ENCODE measurements around the gene EFNA5.
"Not testable (repeated sequence)": the region's sequence is repeated elsewhere in the genome, so short reads cannot be mapped to it uniquely, and the experiment has no call there.

The EFNA5 gene

DNA sequence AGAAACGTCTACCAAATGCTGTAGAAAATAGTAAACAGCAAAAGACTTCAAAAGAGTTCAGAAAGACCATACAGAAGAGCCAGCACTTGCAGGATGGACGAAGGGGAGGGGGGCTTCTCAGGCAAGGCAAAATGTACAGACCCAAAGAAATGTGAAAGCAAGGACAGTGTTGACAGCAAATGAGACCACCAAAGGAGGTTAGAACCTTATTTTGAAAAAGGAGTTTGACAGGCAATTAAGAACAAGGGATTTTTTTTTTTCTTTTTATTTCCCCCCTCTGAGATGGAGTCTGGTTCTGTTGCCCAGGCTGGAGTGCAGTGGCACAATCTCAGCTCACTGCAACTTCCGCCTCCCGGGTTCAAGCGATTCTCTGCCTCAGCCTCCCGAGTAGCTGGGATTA lies 223.2 kb downstream of the EFNA5 start:
- no peak for DNase-seq

GRCh38 chr5:107446972-107447371 lies 223.8 kb downstream of the EFNA5 start:
- no peak for DNase-seq

DNA sequence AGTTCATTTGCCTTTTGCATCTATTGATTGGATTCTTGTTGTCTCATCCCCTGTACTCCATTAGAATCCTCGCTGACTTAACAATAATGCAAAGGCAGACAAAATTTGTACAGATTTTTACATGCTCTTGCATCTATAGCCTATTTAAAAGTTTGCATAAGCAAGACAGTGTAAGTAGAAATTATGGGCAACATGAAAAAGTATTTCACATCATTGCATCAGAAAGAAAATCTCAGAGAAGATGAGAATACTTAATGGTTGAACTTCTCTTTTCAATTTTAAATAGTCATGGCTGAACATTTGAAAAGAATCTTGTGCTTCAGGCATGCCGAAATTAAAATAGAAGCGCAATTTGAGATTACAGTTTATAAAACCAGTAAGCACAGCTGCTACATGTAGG lies 226.4 kb downstream of the EFNA5 start:
- DNase-seq = no peak

DNA sequence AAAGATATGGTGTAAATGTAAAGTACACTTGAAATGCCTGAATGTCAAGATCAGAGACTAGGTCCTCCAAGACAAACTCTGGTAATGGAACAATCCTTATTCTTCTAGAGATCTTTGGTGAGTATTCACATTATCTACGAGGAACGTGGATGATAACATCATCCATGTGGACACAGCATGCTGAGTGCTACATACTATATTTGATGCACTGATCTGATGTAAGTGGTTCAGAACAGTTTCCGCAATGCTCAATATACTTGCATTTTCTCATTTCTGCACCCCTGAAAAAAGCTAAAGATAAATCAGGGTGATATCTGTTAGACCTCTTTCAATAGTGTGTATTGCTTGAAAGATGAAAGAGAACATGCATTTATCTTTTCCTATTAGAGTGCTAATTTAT lies 226.8 kb downstream of the EFNA5 start:
- no peak for DNase-seq

- no peak for DNase-seq
These were observed 228.3 kb downstream of the EFNA5 start for GRCh38 chr5:107442452-107442851.

- DNase-seq = no peak
These were observed 230.9 kb downstream of the EFNA5 start for GRCh38 chr5:107439832-107440231.

GRCh38 chr5:107437986-107438510 lies 232.7 kb downstream of the EFNA5 start:
- DNase-seq = no peak

GRCh38 chr5:107437154-107437553 lies 233.6 kb downstream of the EFNA5 start:
- DNase-seq = no peak

DNA sequence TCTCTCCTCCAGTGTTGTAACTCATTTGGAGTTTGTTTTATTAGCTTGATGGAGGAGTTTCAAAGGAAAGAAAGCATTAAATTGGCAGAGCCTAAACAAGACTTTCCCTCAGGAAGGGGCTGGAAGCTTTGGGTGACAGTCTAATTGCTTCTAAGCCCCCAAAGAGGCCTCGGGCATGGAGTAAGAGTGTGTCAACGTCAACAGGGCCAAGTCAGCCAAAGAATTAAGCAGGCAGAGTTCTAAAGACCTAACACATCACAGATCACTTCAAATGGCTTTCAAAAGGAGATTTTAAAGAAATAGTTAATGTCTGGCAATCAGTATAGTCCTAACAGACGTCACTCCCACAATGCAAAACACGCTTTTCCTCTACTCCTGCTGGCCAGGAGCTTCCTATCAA lies 234.5 kb downstream of the EFNA5 start:
- DNase-seq = no peak

DNA sequence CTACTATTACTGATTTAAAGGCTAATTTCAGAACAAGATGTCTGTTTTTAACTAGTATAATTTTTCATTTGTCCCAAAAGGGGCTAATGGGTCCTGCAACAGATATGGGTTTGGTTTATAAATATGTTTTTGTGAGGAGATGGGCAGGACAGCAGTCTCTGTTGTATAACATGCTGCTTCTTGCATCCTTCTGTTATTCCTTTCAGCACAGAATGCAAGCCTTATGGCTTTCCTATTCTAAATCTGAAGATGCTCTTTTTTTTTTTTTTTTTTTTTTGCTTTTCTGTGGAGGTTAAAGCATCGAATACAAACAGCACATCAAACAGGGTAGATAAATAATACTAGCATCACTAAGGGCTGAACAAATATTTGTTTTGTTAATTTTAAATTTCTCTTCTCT lies 235.7 kb downstream of the EFNA5 start:
- DNase-seq = no peak

DNA sequence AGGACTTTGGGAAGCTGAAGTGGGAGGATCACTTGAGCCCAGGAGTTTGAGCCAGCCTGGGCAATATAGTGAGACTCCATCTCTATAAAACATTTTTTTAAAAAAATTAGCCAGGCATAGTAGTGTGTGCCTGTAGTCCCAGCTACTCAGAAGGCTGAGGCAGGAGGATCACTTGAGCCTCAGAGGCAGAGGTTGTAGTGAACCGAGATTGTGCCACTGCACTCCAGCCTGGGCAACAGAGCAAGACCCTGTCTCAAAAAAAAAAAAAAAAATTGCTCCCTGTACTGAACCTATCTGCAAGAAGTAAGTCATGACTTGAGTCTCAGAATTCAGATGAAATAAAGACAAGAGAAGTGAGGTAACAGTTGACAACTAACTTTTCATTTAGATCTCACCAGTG lies 237.1 kb downstream of the EFNA5 start:
- not testable (repeated sequence) for DNase-seq

DNA sequence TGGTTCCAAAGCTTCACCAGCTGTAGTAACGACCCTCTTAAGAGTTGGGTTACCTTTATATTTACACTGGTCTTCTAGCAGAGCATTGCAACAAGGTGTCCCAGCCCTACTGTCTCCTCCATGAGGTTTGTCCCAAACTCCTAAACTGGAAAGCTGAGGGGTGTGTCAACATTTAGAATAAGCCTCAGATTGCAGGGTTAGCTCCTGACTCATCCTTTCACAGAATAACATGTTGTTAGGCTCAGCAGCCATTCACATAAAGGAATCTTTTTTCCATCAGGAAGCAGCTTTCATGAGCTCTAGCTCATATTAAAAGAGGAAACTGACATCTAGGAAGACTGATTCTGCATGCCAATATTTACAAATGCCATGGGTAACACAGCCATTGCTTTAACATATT lies 238.7 kb downstream of the EFNA5 start:
- no peak for DNase-seq

DNA sequence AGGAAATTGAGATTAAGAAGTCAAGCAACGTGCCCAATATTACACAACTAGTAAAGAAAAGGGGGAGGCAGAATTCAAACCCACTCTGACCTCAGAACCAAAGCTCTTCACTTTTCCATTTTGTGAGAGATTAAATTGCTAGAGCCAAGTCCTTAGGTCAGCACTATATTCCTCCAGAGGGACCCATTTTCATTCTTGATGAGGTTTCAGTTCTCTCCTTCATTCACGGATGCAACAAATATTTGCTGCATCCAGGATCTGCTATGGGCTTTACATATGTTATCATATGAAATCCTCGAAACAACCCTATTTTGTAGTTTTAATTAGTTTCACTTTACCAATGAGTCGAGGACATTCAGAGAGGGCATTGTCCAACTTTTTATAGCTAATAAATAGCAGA lies 239.2 kb downstream of the EFNA5 start:
- DNase-seq = no peak

DNA sequence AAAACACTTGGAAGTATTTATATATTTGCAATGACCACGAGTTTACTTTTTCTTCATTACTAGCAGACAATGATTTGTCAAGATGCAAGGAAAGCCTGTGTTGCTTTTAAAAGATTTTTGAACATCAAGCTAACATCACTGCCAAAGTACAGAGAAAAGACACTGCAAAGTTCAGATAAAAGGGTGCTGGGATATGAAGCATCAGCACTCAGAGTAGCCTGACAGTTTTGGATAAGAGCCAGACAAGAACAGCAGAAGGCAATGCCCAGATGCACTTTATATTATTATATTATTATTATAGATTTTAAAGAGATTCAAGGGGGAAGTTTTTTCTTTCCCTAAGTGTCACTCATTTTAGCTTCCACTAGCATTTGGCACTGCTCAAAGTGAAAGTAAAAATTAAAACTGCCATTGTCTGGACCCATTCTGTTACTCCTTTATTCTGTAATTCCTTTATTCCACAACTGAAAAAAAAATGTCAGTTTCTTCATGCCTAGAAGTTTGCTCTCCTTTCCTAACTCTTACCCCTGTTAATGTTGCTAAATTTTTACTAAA lies 240.6 kb downstream of the EFNA5 start:
- DNase-seq = no peak

GRCh38 chr5:107428303-107428813 lies 242.4 kb downstream of the EFNA5 start:
- DNase-seq = no peak

DNA sequence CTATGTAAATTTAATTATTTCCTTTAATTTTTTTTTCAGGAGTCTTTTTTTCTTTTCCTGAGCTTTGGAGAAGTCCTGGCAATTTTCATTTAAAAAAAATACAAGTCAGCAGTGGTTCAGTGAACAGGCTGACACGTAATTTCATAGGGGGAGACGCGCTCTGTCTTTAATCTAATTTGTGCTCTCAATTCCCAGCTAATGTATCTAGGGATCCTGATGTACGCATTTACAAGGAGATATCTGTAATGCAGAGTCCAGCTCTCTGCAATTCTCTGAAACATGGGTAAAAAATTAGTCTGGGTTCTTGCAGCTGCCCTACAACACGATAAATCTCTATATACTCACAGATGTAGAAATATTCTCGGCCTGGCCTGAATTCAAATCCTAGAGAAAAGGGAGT lies 243.9 kb downstream of the EFNA5 start:
- DNase-seq = no peak

GRCh38 chr5:107426209-107426608 lies 244.5 kb downstream of the EFNA5 start:
- no peak for DNase-seq

DNA sequence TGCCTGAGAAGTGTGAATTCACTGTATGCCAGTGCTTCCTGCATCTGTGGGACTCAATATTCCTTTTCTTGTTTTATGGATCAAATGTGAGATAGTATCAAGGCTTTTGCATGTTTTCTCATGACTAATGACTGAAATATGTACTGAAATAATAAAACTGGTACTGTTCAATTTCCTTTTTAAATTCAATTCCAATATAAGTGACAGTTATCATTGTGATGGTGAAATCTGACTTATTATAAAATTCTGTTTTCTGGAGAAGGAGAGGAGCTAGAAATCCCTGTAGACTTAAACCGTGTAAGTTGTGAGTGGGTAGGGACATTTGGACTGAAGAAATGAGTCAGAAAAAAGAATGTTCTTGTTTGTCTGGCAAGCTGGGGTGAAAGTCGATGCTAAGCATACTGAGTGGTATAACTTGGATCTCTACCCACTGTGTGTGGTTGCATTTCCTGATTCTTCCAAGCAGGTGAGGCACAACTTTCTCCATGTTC lies 245.2 kb downstream of the EFNA5 start:
- DNase-seq = no peak

GRCh38 chr5:107424491-107424890 lies 246.2 kb downstream of the EFNA5 start:
- no peak for DNase-seq

GRCh38 chr5:107422494-107422893 lies 248.2 kb downstream of the EFNA5 start:
- DNase-seq = no peak

GRCh38 chr5:107419498-107419897 lies 251.2 kb downstream of the EFNA5 start:
- no peak for DNase-seq

- DNase-seq = no peak
These were observed 251.8 kb downstream of the EFNA5 start for GRCh38 chr5:107418902-107419301.

GRCh38 chr5:107418071-107418470 lies 252.7 kb downstream of the EFNA5 start:
- DNase-seq = no peak

- DNase-seq = no peak
These were observed 255.0 kb downstream of the EFNA5 start for GRCh38 chr5:107415762-107416161.

- no peak for DNase-seq
These were observed 255.9 kb downstream of the EFNA5 start for GRCh38 chr5:107414802-107415201.

Measured in NCI-H510A (cell line).